Vagina (tissue), 2 donors: ENCODE measurements around the gene MTMR12. TPM values are rescaled to one million over a fixed set of nuclear protein-coding genes. Genes with fewer than 3 reads are reported as not detected.

Source experiments
- DNase-seq, 2 donors: peaks; one replicate each; pipeline ENCODE4 v3.0.0-alpha.2; 2017; ENCODE audit errors: extremely low spot score in 2 of 2
- H3K27ac ChIP-seq: fragments of 200-600 bp; sonication (generic); one replicate; pipeline ENCODE4 v1.5.1; 2019
- H3K27me3 ChIP-seq: fragments of 200-600 bp; sonication (generic); one replicate; pipeline ENCODE4 v1.5.1; 2019
- H3K36me3 ChIP-seq, 2 donors: fragments of 200-600 bp; sonication (generic); one replicate each; pipeline ENCODE4 v1.5.1; 2017 to 2019
- H3K4me1 ChIP-seq: fragments of 200-600 bp; sonication (generic); one replicate; pipeline ENCODE4 v1.5.1; 2019
- H3K4me3 ChIP-seq, 2 donors: fragments of 200-600 bp; sonication (generic); 1 replicate in 1 of 2; 2 replicates in 1 of 2; pipeline ENCODE4 v1.5.1; 2016 to 2019
- H3K9me3 ChIP-seq: fragments of 200-600 bp; sonication (generic); one replicate; pipeline ENCODE4 v1.5.1; 2019
- POLR2A ChIP-seq, 2 donors: fragments of 450-650 bp; IDR thresholded peaks; one replicate each; pipeline ENCODE4 v1.6.1; 2017; ENCODE audit warnings: antibody characterized with exemption in 2 of 2, mild to moderate bottlenecking in 2 of 2, moderate library complexity in 2 of 2
- POLR2AphosphoS5 ChIP-seq, 2 donors: sonication (generic); formaldehyde crosslinking; IDR thresholded peaks; one replicate each; pipeline ENCODE4 v1.9.0; 2017; ENCODE audit warnings: antibody characterized with exemption in 2 of 2, mild to moderate bottlenecking in 2 of 2, low read depth in 1 of 2; ENCODE audit not compliant: insufficient read depth in 1 of 2
- intact Hi-C: fragments of 100-400 bp; cut with DNase I; formaldehyde crosslinking; loops from one replicate; pipeline ENCODE4 v1.15.1; 2023
- total RNA-seq: library from RNA; depleted of rRNA; stranded (reverse); fragments of >200 nt; gene quantifications from one replicate; pipeline ENCODE4 v1.2.3, GENCODE V29; 2016
- TF ChIP-seq, protein P1 (sequence below), 3 experiments: fragments of 450-650 bp in 2 of 3; fragments of 200-600 bp in 1 of 3; sonication (generic) in 1 of 3; IDR thresholded peaks; one replicate each; pipeline ENCODE4 v1.5.1; 2017 to 2019; ENCODE audit warnings: antibody characterized with exemption in 3 of 3, mild to moderate bottlenecking in 2 of 3, moderate library complexity in 2 of 3

MTMR12 gene
- total RNA-seq, 1 donor from 2014 or later = 23.8 TPM

DNA sequence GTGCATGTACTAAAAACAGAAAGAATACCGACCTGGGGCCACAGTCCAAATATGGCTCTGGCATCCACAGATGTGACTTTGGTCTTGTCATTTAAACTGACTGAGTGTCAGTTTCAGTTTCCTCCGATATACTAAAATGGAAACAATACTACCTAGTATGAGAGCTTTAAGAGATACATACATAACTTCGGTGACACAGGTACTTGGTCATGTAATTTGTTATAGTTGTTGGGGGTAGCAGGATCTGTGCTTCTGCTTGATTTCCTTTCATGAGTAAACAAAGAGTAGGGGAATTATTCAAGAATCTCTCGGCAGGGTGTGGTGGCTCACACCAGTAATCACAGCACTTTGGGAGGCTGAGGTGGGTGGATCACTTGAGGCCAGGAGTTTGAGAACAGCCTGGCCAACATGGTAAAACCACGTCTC lies 32.1 kb downstream of the MTMR12 start:
- peaks cover 8% of the 10 kb centered on the region for H3K4me1 ChIP-seq
- no peaks in the 10 kb centered on the region for H3K9me3 ChIP-seq
- no peak overlapping the region for H3K4me3 ChIP-seq
- H3K27me3 ChIP-seq = no peaks in the 10 kb centered on the region
- no peak overlapping the region for H3K27ac ChIP-seq
- DNase-seq = no peak
- intact Hi-C loops = no loop called here
- TF ChIP-seq POLR2AphosphoS5 (IDR thresholded peaks at IDR 0.05; ENCODE audit: insufficient read depth in 1 of 2, low read depth in 1 of 2) = no peak
- TF ChIP-seq, protein P1, sequence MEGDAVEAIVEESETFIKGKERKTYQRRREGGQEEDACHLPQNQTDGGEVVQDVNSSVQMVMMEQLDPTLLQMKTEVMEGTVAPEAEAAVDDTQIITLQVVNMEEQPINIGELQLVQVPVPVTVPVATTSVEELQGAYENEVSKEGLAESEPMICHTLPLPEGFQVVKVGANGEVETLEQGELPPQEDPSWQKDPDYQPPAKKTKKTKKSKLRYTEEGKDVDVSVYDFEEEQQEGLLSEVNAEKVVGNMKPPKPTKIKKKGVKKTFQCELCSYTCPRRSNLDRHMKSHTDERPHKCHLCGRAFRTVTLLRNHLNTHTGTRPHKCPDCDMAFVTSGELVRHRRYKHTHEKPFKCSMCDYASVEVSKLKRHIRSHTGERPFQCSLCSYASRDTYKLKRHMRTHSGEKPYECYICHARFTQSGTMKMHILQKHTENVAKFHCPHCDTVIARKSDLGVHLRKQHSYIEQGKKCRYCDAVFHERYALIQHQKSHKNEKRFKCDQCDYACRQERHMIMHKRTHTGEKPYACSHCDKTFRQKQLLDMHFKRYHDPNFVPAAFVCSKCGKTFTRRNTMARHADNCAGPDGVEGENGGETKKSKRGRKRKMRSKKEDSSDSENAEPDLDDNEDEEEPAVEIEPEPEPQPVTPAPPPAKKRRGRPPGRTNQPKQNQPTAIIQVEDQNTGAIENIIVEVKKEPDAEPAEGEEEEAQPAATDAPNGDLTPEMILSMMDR (IDR thresholded peaks at IDR 0.05) = no peak
- TF ChIP-seq POLR2A (IDR thresholded peaks at IDR 0.05) = no peak
- no peaks in the 10 kb centered on the region for H3K36me3 ChIP-seq

DNA sequence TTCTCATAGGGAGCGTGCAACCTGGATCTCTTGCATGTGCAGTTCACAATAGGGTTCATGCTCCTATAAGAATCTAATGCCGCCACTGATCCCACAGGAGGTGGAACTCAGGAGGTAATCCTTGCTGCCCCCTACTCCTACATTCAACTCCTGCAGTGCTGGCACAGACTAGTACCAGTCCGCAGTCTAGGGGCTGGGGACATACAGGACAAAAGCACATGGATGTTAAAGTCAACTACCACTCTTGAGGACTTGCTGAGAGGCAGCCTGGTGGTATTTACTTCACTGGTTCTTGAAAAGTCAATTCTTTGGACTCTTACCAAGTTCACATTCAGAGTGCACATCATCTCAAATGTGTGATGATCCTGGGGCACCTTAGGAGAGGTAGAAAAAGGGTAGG lies 33.0 kb downstream of the MTMR12 start:
- peaks cover 15% of the 10 kb centered on the region for H3K4me1 ChIP-seq
- intact Hi-C loops = no loop called here
- H3K9me3 ChIP-seq = no peaks in the 10 kb centered on the region

DNA sequence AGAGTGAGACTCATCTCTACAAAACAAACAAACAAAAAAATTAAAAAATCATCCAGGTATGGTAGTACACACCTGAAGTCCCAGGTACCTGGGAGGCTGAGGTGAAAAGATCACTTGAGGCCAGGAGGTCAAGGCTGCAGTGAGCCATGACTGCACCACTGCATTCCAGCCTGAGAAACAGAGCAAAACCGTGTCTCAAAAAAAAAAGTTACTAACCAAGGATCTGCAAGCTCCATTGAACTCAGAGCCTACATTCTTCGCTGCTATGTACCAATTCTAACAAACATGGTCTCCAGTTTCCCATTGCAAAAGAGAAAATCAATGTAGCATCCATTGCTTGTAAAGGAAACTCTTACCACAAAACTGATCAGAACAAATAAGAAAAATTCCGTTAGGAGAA lies 33.5 kb downstream of the MTMR12 start:
- intact Hi-C loops = no loop called here
- H3K9me3 ChIP-seq = no peaks in the 10 kb centered on the region
- H3K27ac ChIP-seq = no peak overlapping the region
- TF ChIP-seq, protein P1 (IDR thresholded peaks at IDR 0.05) = no peak
- TF ChIP-seq POLR2A (IDR thresholded peaks at IDR 0.05) (no peak), POLR2AphosphoS5 (IDR thresholded peaks at IDR 0.05; ENCODE audit: insufficient read depth in 1 of 2, low read depth in 1 of 2) (no peak)
- no peak for DNase-seq
- H3K4me3 ChIP-seq = no peak overlapping the region
- no peaks in the 10 kb centered on the region for H3K27me3 ChIP-seq
- peaks cover 15% of the 10 kb centered on the region for H3K4me1 ChIP-seq
- H3K36me3 ChIP-seq = peaks cover 0 to 5% of the 10 kb centered on the region in 2 donors

More for the DNA sequence above, 33.0 kb downstream of the MTMR12 start:
- H3K4me3 ChIP-seq = no peak overlapping the region
- H3K36me3 ChIP-seq = no peaks in the 10 kb centered on the region
- TF ChIP-seq POLR2AphosphoS5 (IDR thresholded peaks at IDR 0.05; ENCODE audit: insufficient read depth in 1 of 2, low read depth in 1 of 2) (no peak), POLR2A (IDR thresholded peaks at IDR 0.05) (no peak)
- TF ChIP-seq, protein P1 (IDR thresholded peaks at IDR 0.05) = no peak
- no peaks in the 10 kb centered on the region for H3K27me3 ChIP-seq
- H3K27ac ChIP-seq = no peak overlapping the region
- DNase-seq = no peak

DNA sequence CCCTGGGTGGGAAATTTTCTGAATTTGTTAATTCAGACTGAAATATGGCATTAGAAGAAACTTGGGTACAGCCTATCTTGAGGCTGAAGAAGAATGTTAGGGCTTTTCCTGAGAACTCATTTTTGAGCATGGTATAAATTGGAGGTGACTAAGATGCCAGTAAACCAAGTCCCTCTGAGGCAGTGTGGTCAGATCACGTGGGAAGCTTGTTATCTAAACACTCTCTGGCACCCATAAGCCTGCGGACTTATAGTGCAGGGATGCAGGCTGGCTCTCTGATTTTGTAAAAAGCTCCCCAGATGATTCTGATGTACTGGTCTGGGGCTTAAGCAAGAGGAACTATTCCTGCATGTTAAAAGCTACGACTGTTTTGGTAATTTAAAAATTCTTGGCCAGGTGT lies 34.3 kb downstream of the MTMR12 start:
- Histone ChIP-seq H3K4me3 (no peak overlapping the region), H3K36me3 (peaks cover 0 to 11% of the 10 kb centered on the region in 2 donors), H3K4me1 (peaks cover 11% of the 10 kb centered on the region), H3K9me3 (no peaks in the 10 kb centered on the region), H3K27me3 (no peaks in the 10 kb centered on the region), H3K27ac (no peak overlapping the region)
- TF ChIP-seq POLR2A (IDR thresholded peaks at IDR 0.05) = no peak
- TF ChIP-seq, protein P1 (IDR thresholded peaks at IDR 0.05) = no peak
- TF ChIP-seq POLR2AphosphoS5 (IDR thresholded peaks at IDR 0.05; ENCODE audit: insufficient read depth in 1 of 2, low read depth in 1 of 2) = no peak
- intact Hi-C loops = no loop called here
- DNase-seq = no peak

DNA sequence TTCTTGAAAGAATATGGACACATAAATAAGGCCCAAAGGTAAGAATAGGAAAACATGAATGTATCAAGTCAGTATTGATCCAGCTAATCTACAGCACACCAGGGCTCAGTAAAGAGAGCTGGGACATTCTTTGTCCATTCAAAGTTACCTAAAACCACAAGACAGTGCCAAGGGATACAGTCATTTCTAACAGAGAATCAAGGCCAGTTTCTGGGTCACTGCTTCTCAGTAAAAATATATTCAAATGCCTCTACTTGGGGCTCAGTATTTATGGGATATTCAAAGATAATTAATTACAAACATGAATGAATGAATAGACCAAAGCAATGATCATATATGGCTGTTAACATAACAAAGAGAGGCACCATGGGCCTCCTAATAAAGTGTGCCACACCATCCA lies 34.9 kb downstream of the MTMR12 start:
- no peak for DNase-seq
- Histone ChIP-seq H3K9me3 (no peaks in the 10 kb centered on the region), H3K4me1 (peaks cover 7% of the 10 kb centered on the region), H3K36me3 (peaks cover 0 to 14% of the 10 kb centered on the region in 2 donors), H3K27ac (no peak overlapping the region), H3K4me3 (no peak overlapping the region), H3K27me3 (no peaks in the 10 kb centered on the region)
- intact Hi-C loops = no loop called here
- TF ChIP-seq POLR2A (IDR thresholded peaks at IDR 0.05) = no peak
- no peak for TF ChIP-seq POLR2AphosphoS5 (IDR thresholded peaks at IDR 0.05; ENCODE audit: insufficient read depth in 1 of 2, low read depth in 1 of 2)
